ENCODE measurements around the gene FAU.

GRCh38 chr11:65163684-65164083 is 41.8 kb upstream of the FAU start:
- TF ChIP-seq CTCF (tag by site-specific recombination; IDR thresholded peaks at IDR 0.05): no peak
- no peak for TF ChIP-seq ZNF792 (tag by site-specific recombination; IDR thresholded peaks at IDR 0.05)
- TF ChIP-seq ZNF768 (tag by site-specific recombination; IDR thresholded peaks at IDR 0.05): no peak
- TF ChIP-seq ZNF239 (tag by site-specific recombination; IDR thresholded peaks at IDR 0.05): no peak
- TF ChIP-seq BCL11A (tag by site-specific recombination; IDR thresholded peaks at IDR 0.05; ENCODE audit: low read depth): no peak
- TF ChIP-seq FEZF1 (tag by site-specific recombination; IDR thresholded peaks at IDR 0.05): no peak

Data from HEK293 (cell line).